ENCODE results near the gene UGGT2. TPM values are rescaled to one million over a fixed set of nuclear protein-coding genes. Genes with fewer than 3 reads are reported as not detected.

The UGGT2 gene
- total and polyA plus RNA-seq, 2 of the 13 experiments (the other 11 are each of a cell fraction or from before 2014, with no cell fraction given), result 13.2 to 27.1 TPM

DNA sequence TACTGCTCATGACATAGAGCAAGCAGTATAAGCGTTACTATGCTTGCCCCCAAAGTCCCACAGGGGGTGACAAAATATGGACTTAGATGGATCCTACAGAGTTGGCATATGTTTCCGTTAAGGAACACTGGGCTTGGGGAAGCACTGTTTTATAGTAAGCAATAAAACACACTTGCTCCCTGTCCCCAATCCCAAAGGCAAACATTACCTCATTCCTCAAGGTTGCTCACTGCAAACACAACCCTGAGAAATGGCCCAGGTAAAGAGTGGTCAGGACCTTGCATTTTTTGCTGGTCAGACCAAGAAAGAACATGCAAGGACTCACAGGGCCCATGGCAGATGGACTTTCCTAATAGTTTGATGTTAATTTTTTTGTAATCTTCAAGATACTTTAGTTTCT lies 32.3 kb downstream of the UGGT2 start (continued):
- TF ChIP-seq, protein P1, sequence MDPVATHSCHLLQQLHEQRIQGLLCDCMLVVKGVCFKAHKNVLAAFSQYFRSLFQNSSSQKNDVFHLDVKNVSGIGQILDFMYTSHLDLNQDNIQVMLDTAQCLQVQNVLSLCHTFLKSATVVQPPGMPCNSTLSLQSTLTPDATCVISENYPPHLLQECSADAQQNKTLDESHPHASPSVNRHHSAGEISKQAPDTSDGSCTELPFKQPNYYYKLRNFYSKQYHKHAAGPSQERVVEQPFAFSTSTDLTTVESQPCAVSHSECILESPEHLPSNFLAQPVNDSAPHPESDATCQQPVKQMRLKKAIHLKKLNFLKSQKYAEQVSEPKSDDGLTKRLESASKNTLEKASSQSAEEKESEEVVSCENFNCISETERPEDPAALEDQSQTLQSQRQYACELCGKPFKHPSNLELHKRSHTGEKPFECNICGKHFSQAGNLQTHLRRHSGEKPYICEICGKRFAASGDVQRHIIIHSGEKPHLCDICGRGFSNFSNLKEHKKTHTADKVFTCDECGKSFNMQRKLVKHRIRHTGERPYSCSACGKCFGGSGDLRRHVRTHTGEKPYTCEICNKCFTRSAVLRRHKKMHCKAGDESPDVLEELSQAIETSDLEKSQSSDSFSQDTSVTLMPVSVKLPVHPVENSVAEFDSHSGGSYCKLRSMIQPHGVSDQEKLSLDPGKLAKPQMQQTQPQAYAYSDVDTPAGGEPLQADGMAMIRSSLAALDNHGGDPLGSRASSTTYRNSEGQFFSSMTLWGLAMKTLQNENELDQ (CRISPR knock-in tag; IDR thresholded peaks at IDR 0.05; ENCODE audit: borderline replicate concordance), result no peak
- TF ChIP-seq SRSF1 (optimal IDR thresholded peaks at IDR 0.05; ENCODE audit: low read depth, low read length) (no peak), ZNF333 (CRISPR knock-in tag; IDR thresholded peaks at IDR 0.05; ENCODE audit: borderline replicate concordance) (no peak), MLLT10 (CRISPR knock-in tag; IDR thresholded peaks at IDR 0.05) (no peak), HOXA3 (CRISPR knock-in tag; IDR thresholded peaks at IDR 0.05) (peak; percentile 36; the same call in 1 of the 2 replicates), FOXK1 (CRISPR knock-in tag; IDR thresholded peaks at IDR 0.05; ENCODE audit: borderline replicate concordance, low read depth) (no peak), FLYWCH1 (CRISPR knock-in tag; IDR thresholded peaks at IDR 0.05) (no peak), MTF2 (CRISPR knock-in tag; IDR thresholded peaks at IDR 0.05; ENCODE audit: borderline replicate concordance) (no peak), ZNF563 (CRISPR knock-in tag; IDR thresholded peaks at IDR 0.05) (no peak), RBM22 (optimal IDR thresholded peaks at IDR 0.05; ENCODE audit: low read length) (no peak), HNF4A (CRISPR knock-in tag; IDR thresholded peaks at IDR 0.05) (peak; percentile 38; the same call in 1 of the 2 replicates), ZNF558 (CRISPR knock-in tag; IDR thresholded peaks at IDR 0.05; ENCODE audit: borderline replicate concordance) (no peak), RAD51 (IDR thresholded peaks at IDR 0.05; ENCODE audit: borderline replicate concordance) (no peak), YY1 (IDR thresholded peaks at IDR 0.05; ENCODE audit: insufficient read depth, insufficient replicate concordance, low read depth, low read length) (no peak), CC2D1A (CRISPR knock-in tag; IDR thresholded peaks at IDR 0.05) (no peak), ZNF329 (CRISPR knock-in tag; IDR thresholded peaks at IDR 0.05; ENCODE audit: low read depth) (no peak), SP4 (CRISPR knock-in tag; IDR thresholded peaks at IDR 0.05) (no peak), RARG (CRISPR knock-in tag; IDR thresholded peaks at IDR 0.05; ENCODE audit: low read depth) (no peak)
- TF ChIP-seq, protein P2, sequence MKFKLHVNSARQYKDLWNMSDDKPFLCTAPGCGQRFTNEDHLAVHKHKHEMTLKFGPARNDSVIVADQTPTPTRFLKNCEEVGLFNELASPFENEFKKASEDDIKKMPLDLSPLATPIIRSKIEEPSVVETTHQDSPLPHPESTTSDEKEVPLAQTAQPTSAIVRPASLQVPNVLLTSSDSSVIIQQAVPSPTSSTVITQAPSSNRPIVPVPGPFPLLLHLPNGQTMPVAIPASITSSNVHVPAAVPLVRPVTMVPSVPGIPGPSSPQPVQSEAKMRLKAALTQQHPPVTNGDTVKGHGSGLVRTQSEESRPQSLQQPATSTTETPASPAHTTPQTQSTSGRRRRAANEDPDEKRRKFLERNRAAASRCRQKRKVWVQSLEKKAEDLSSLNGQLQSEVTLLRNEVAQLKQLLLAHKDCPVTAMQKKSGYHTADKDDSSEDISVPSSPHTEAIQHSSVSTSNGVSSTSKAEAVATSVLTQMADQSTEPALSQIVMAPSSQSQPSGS (CRISPR knock-in tag; IDR thresholded peaks at IDR 0.05), result peak; percentile 83
- TF ChIP-seq, protein P3, sequence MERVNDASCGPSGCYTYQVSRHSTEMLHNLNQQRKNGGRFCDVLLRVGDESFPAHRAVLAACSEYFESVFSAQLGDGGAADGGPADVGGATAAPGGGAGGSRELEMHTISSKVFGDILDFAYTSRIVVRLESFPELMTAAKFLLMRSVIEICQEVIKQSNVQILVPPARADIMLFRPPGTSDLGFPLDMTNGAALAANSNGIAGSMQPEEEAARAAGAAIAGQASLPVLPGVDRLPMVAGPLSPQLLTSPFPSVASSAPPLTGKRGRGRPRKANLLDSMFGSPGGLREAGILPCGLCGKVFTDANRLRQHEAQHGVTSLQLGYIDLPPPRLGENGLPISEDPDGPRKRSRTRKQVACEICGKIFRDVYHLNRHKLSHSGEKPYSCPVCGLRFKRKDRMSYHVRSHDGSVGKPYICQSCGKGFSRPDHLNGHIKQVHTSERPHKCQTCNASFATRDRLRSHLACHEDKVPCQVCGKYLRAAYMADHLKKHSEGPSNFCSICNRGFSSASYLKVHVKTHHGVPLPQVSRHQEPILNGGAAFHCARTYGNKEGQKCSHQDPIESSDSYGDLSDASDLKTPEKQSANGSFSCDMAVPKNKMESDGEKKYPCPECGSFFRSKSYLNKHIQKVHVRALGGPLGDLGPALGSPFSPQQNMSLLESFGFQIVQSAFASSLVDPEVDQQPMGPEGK (CRISPR knock-in tag; IDR thresholded peaks at IDR 0.05), result no peak
- TF ChIP-seq, protein P4, sequence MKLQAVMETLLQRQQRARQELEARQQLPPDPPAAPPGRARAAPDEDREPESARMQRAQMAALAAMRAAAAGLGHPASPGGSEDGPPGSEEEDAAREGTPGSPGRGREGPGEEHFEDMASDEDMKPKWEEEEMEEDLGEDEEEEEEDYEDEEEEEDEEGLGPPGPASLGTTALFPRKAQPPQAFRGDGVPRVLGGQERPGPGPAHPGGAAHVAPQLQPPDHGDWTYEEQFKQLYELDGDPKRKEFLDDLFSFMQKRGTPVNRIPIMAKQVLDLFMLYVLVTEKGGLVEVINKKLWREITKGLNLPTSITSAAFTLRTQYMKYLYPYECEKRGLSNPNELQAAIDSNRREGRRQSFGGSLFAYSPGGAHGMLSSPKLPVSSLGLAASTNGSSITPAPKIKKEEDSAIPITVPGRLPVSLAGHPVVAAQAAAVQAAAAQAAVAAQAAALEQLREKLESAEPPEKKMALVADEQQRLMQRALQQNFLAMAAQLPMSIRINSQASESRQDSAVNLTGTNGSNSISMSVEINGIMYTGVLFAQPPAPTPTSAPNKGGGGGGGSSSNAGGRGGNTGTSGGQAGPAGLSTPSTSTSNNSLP (IDR thresholded peaks at IDR 0.05; ENCODE audit: low read depth, low read length), result no peak
- TF ChIP-seq, protein P5, sequence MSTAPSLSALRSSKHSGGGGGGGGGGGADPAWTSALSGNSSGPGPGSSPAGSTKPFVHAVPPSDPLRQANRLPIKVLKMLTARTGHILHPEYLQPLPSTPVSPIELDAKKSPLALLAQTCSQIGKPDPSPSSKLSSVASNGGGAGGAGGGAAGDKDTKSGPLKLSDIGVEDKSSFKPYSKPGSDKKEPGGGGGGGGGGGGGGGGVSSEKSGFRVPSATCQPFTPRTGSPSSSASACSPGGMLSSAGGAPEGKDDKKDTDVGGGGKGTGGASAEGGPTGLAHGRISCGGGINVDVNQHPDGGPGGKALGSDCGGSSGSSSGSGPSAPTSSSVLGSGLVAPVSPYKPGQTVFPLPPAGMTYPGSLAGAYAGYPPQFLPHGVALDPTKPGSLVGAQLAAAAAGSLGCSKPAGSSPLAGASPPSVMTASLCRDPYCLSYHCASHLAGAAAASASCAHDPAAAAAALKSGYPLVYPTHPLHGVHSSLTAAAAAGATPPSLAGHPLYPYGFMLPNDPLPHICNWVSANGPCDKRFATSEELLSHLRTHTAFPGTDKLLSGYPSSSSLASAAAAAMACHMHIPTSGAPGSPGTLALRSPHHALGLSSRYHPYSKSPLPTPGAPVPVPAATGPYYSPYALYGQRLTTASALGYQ (CRISPR knock-in tag; IDR thresholded peaks at IDR 0.05), result no peak
